ENCODE data around the gene SHLD1.

Gene SHLD1

GRCh38 chr20:5893052-5893451 lies 142.9 kb downstream of the SHLD1 start:
- no peak for DNase-seq (ENCODE audit: low read depth)

GRCh38 chr20:5893621-5894020 lies 143.4 kb downstream of the SHLD1 start:
- no peak for DNase-seq (ENCODE audit: low read depth)

- no peak for DNase-seq (ENCODE audit: low read depth)
Measured at GRCh38 chr20:5895626-5896025, 145.4 kb downstream of the SHLD1 start.

- no peak for DNase-seq (ENCODE audit: low read depth)
Measured at GRCh38 chr20:5899444-5899843, 149.2 kb downstream of the SHLD1 start.

GRCh38 chr20:5900908-5901307 lies 150.7 kb downstream of the SHLD1 start:
- DNase-seq (ENCODE audit: low read depth) = no peak

GRCh38 chr20:5908981-5909380 lies 158.8 kb downstream of the SHLD1 start:
- DNase-seq (ENCODE audit: low read depth) = no peak

GRCh38 chr20:5910186-5910585 lies 160.0 kb downstream of the SHLD1 start:
- DNase-seq (ENCODE audit: low read depth) = no peak

- no peak for DNase-seq (ENCODE audit: low read depth)
Measured at GRCh38 chr20:5913166-5913565, 163.0 kb downstream of the SHLD1 start.
